ENCODE measurements around the gene PLCD4. TPM values are rescaled to one million over a fixed set of nuclear protein-coding genes. Genes with fewer than 3 reads are reported as not detected.

PLCD4 gene
- total RNA-seq, 1 experiment from 2014 or later, result 0.42 TPM

DNA sequence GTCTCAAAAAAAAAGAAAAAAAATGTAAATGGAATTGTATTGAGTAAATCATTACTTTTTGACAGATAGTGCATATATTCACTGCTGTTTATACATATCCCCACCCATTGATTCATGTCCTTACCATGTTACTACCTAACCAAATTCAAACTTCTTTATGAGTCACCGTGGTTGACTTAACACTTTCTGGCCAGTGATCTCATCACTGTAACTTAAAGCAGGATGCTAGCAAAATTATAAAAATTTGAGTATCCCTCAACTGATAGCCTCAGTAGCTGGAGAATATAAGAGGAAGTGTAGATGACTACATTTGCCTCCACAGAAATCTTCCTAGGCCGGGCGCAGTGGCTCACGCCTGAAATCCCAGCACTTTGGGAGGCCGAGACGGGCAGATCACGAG lies 25.6 kb upstream of the PLCD4 start:
- H2BK12ac ChIP-seq (ENCODE audit: insufficient read length, low read depth, low read length), result no peak overlapping the region
- H3K4me2 ChIP-seq (ENCODE audit: insufficient read depth, insufficient read length, low read length), result no peak overlapping the region
- H4K91ac ChIP-seq (ENCODE audit: insufficient read length, low read depth, low read length), result no peak overlapping the region
- H3K9me3 Mint-ChIP-seq, result no peaks in the 10 kb centered on the region
- H2AK5ac ChIP-seq (ENCODE audit: insufficient read length, low read length), result no peak overlapping the region
- H3K27ac Mint-ChIP-seq, result peak overlapping the region in 1 of 3 experiments; percentile 85; a peak in 3 of 7 replicates
- H3K27me3 ChIP-seq (ENCODE audit: insufficient read depth, low read length), result no peaks in the 10 kb centered on the region
- H3K36me3 Mint-ChIP-seq (ENCODE audit: insufficient read depth in 1 of 3, low read depth in 3 of 3), result peaks cover 36 to 64% (median 62%) of the 10 kb centered on the region in 3 experiments; a peak in 6 of 7 replicates
- H3K14ac ChIP-seq (ENCODE audit: insufficient read depth, low read length), result no peak overlapping the region
- H3K4ac ChIP-seq (ENCODE audit: low read depth, low read length), result no peak overlapping the region
- no peaks in the 10 kb centered on the region for H3K27me3 Mint-ChIP-seq (ENCODE audit: low read depth)
- WGBS (ENCODE audit: extremely low coverage, insufficient read length, low lambda C conversion rate), result no CpG with 5 or more reads among the region's 7 CpGs
- H2BK20ac ChIP-seq (ENCODE audit: low read depth, low read length, poor library complexity, severe bottlenecking), result no peak overlapping the region
- no peak overlapping the region for H3K27ac ChIP-seq (ENCODE audit: insufficient read length, low read depth, low read length)
- H2BK120ac ChIP-seq (ENCODE audit: low read depth, low read length, poor library complexity, severe bottlenecking), result no peak overlapping the region
- H2AFZ ChIP-seq (ENCODE audit: low read length), result no peak overlapping the region
- H3K23ac ChIP-seq (ENCODE audit: insufficient read length, low read depth, low read length), result no peak overlapping the region
- peaks cover 11% of the 10 kb centered on the region; the same call in 1 of the 2 replicates for H3K79me2 ChIP-seq (ENCODE audit: insufficient read depth, low read length)
- peaks cover 9% of the 10 kb centered on the region for H3K4me1 ChIP-seq (ENCODE audit: insufficient read depth, low read length)
- H4K5ac ChIP-seq (ENCODE audit: insufficient read length, low read depth, low read length), result no peak overlapping the region
- no peak overlapping the region for H3K18ac ChIP-seq (ENCODE audit: insufficient read length, low read depth, low read length)
- H4K8ac ChIP-seq (replicated peaks; ENCODE audit: insufficient read length, low read depth, low read length), result no peak overlapping the region
- H3K56ac ChIP-seq (ENCODE audit: insufficient read length, low read depth, low read length), result no peak overlapping the region
- H3K4me1 Mint-ChIP-seq, result peaks cover 18 to 24% of the 10 kb centered on the region in 2 experiments
- H4K20me1 ChIP-seq (ENCODE audit: control insufficient read depth, insufficient read depth, insufficient read length), result no peaks in the 10 kb centered on the region
- H3K79me1 ChIP-seq (ENCODE audit: insufficient read depth, low read depth, low read length, poor library complexity, severe bottlenecking), result peaks cover 2% of the 10 kb centered on the region
- no peak overlapping the region for H3T11ph ChIP-seq (ENCODE audit: low read length)
- no peak overlapping the region for H3K9ac ChIP-seq (ENCODE audit: extremely low read depth, insufficient read length, low read length)
- no peaks in the 10 kb centered on the region for H3K9me3 ChIP-seq (ENCODE audit: control insufficient read depth, low read depth, low read length)
- no peak for DNase-seq
- H2BK5ac ChIP-seq (ENCODE audit: insufficient read length, low read length), result no peak overlapping the region
- H2BK15ac ChIP-seq (ENCODE audit: low read depth, low read length), result no peak overlapping the region
- no peak for TF ChIP-seq CTCF (conservative IDR thresholded peaks at IDR 0.05)
- H3K23me2 ChIP-seq (ENCODE audit: insufficient read length, low read depth, low read length, poor library complexity, severe bottlenecking), result no peaks in the 10 kb centered on the region
- no peak overlapping the region for H3K4me3 Mint-ChIP-seq
